ENCODE results near the gene PRODH. TPM values are rescaled to one million over a fixed set of nuclear protein-coding genes. Genes with fewer than 3 reads are reported as not detected.
"Not testable (repeated sequence)": the region's sequence is repeated elsewhere in the genome, so short reads cannot be mapped to it uniquely, and the experiment has no call there.

Gene PRODH
- total RNA-seq, 1 donor from 2014 or later: 5.9 TPM

- no peaks in the 10 kb centered on the region for H3K9me3 Mint-ChIP-seq (ENCODE audit: low read depth)
- no peak overlapping the region for H3K27ac Mint-ChIP-seq (ENCODE audit: unreplicated experiment)
- no peaks in the 10 kb centered on the region for H3K36me3 Mint-ChIP-seq (ENCODE audit: low read depth)
- no peak overlapping the region for H3K4me3 Mint-ChIP-seq (ENCODE audit: unreplicated experiment)
- no peak for TF ChIP-seq CTCF (IDR thresholded peaks at IDR 0.05)
- DNase-seq (ENCODE audit: low spot score): no peak
- H3K27me3 Mint-ChIP-seq (ENCODE audit: low read depth): no peaks in the 10 kb centered on the region
- H3K4me1 Mint-ChIP-seq (ENCODE audit: low read depth): no peaks in the 10 kb centered on the region
Observed at GRCh38 chr22:18925368-18926064, 10.6 kb downstream of the PRODH start.

- H3K4me3 Mint-ChIP-seq (ENCODE audit: unreplicated experiment); H3K36me3 Mint-ChIP-seq (ENCODE audit: low read depth); H3K4me1 Mint-ChIP-seq (ENCODE audit: low read depth); H3K9me3 Mint-ChIP-seq (ENCODE audit: low read depth); H3K27me3 Mint-ChIP-seq (ENCODE audit: low read depth); DNase-seq (ENCODE audit: low spot score); H3K27ac Mint-ChIP-seq (ENCODE audit: unreplicated experiment): not testable (repeated sequence)
Observed at GRCh38 chr22:18920257-18920902, 15.7 kb downstream of the PRODH start.

- not testable (repeated sequence) for H3K9me3 Mint-ChIP-seq (ENCODE audit: low read depth); H3K4me1 Mint-ChIP-seq (ENCODE audit: low read depth); H3K4me3 Mint-ChIP-seq (ENCODE audit: unreplicated experiment); H3K27ac Mint-ChIP-seq (ENCODE audit: unreplicated experiment); H3K27me3 Mint-ChIP-seq (ENCODE audit: low read depth); DNase-seq (ENCODE audit: low spot score); H3K36me3 Mint-ChIP-seq (ENCODE audit: low read depth)
Observed at GRCh38 chr22:18917818-18918217, 18.3 kb downstream of the PRODH start.

- not testable (repeated sequence) for H3K9me3 Mint-ChIP-seq (ENCODE audit: low read depth); H3K27me3 Mint-ChIP-seq (ENCODE audit: low read depth); H3K36me3 Mint-ChIP-seq (ENCODE audit: low read depth); DNase-seq (ENCODE audit: low spot score); H3K27ac Mint-ChIP-seq (ENCODE audit: unreplicated experiment); H3K4me1 Mint-ChIP-seq (ENCODE audit: low read depth); H3K4me3 Mint-ChIP-seq (ENCODE audit: unreplicated experiment)
Observed at GRCh38 chr22:18915550-18915949, 20.5 kb downstream of the PRODH start.

- not testable (repeated sequence) for H3K27me3 Mint-ChIP-seq (ENCODE audit: low read depth); H3K4me1 Mint-ChIP-seq (ENCODE audit: low read depth); H3K4me3 Mint-ChIP-seq (ENCODE audit: unreplicated experiment); H3K36me3 Mint-ChIP-seq (ENCODE audit: low read depth); DNase-seq (ENCODE audit: low spot score); H3K27ac Mint-ChIP-seq (ENCODE audit: unreplicated experiment); H3K9me3 Mint-ChIP-seq (ENCODE audit: low read depth)
Observed at GRCh38 chr22:18914558-18914957, 21.5 kb downstream of the PRODH start.

- H3K27ac Mint-ChIP-seq (ENCODE audit: unreplicated experiment); H3K27me3 Mint-ChIP-seq (ENCODE audit: low read depth); DNase-seq (ENCODE audit: low spot score); H3K4me3 Mint-ChIP-seq (ENCODE audit: unreplicated experiment); H3K36me3 Mint-ChIP-seq (ENCODE audit: low read depth); H3K9me3 Mint-ChIP-seq (ENCODE audit: low read depth); H3K4me1 Mint-ChIP-seq (ENCODE audit: low read depth): not testable (repeated sequence)
Observed at GRCh38 chr22:18912264-18912946, 23.7 kb downstream of the PRODH start.

GRCh38 chr22:18911535-18911934, 24.6 kb downstream of the PRODH start:
- not testable (repeated sequence) for H3K27ac Mint-ChIP-seq (ENCODE audit: unreplicated experiment); DNase-seq (ENCODE audit: low spot score); H3K4me3 Mint-ChIP-seq (ENCODE audit: unreplicated experiment); H3K36me3 Mint-ChIP-seq (ENCODE audit: low read depth); H3K9me3 Mint-ChIP-seq (ENCODE audit: low read depth); H3K27me3 Mint-ChIP-seq (ENCODE audit: low read depth); H3K4me1 Mint-ChIP-seq (ENCODE audit: low read depth)

GRCh38 chr22:18909556-18909955, 26.5 kb downstream of the PRODH start:
- no peak for TF ChIP-seq CTCF (IDR thresholded peaks at IDR 0.05)
- Mint-ChIP-seq H3K4me3 (ENCODE audit: unreplicated experiment) (no peak overlapping the region), H3K36me3 (ENCODE audit: low read depth) (no peaks in the 10 kb centered on the region), H3K9me3 (ENCODE audit: low read depth) (no peaks in the 10 kb centered on the region), H3K27ac (ENCODE audit: unreplicated experiment) (no peak overlapping the region), H3K4me1 (ENCODE audit: low read depth) (no peaks in the 10 kb centered on the region), H3K27me3 (ENCODE audit: low read depth) (no peaks in the 10 kb centered on the region)
- DNase-seq (ENCODE audit: low spot score): peak; percentile 38
